Stimulated activated CD4-positive, alpha-beta T cell treated with anti-CD3 and anti-CD28 coated beads, Interleukin-2, amount 100 ng/mL, for 48 hours (primary cell): Measurements from ENCODE around the gene ANKZF1.

Experiments
- DNase-seq, 2 donors: peaks; one replicate each; pipeline ENCODE4 v3.0.0-alpha.2; 2020

Gene ANKZF1

DNA sequence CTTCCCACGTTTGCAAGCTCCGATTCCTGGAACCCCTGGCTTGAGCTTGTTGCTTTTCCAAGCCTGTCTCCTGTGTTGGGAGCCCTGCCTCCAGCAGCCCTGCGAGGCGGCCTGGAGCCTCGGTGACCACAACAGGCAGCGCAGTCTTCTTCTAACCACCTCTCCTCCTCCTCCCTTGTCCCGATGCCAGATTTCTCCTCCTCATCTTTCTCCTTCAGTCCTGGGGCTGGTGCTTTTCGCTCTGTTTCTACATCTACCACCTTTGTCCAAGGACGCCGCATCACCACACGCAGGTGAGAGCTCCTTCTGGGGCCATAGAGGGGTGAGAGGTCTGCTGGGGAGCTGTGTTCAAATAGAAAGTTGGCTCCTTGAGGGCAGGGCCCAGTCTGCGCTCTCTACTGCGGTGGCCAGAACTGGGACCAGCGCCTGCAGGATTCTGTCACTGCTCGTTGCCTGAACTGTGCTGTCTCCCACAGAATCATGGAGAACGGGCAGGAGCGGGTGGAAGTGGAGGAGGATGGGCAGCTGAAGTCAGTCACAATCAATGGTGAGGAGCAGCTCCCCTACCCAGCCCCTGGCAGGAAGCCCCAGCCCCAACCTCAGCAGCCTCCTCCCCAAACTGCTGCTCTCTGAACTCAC is 53.5 kb downstream of the ANKZF1 start:
- DNase-seq: no peak

DNA sequence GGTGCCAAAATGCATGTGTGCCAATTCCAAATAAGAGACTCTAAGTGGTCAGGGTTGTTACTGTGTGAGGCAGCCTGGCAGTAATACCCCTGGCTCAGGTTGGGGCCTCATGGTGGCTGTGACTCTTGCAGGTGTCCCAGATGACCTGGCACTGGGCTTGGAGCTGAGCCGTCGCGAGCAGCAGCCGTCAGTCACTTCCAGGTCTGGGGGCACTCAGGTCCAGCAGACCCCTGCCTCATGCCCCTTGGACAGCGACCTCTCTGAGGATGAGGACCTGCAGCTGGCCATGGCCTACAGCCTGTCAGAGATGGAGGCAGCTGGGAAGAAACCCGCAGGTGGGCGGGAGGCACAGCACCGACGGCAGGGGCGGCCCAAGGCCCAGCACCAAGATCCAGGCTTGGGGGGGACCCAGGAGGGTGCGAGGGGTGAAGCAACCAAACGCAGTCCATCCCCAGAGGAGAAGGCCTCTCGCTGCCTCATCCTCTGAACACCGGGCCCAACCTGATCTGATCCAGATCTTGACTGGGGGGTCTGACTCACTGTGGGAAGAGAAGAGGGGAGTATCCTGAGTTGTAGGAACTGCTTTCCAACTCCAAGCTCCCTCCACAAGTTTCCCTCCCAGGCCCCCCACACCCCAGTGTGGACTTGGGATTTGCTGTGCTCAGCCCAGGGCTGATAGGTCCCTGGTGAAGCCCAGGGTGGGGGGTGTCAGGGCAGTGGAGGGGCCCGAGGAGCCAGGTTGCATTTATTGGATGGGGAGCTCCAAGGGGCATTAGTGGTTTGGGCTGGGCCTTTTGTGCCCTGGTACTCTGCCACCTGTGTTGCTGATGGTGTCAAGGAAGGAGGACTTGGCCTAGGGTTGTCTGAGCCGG is 55.1 kb downstream of the ANKZF1 start:
- DNase-seq: no peak

DNA sequence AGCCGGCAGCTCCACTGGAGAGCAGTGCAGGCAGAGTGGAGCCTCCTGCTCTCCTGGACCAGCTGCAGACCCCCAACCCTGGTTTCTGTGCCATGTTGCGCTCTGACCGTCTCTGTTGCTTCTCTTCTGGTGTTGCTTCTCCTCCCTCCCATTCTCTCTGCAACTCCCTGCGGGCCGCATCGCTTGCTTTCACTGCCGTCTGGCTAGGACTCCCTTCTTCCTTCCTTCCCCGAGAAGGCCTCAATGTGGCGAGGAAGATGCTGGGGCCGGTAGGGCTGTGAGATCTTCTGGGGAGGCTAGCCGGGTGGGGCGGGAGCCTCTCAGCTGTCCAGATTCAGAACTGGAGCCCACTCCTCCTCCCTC is 55.7 kb downstream of the ANKZF1 start:
- DNase-seq: no peak

DNA sequence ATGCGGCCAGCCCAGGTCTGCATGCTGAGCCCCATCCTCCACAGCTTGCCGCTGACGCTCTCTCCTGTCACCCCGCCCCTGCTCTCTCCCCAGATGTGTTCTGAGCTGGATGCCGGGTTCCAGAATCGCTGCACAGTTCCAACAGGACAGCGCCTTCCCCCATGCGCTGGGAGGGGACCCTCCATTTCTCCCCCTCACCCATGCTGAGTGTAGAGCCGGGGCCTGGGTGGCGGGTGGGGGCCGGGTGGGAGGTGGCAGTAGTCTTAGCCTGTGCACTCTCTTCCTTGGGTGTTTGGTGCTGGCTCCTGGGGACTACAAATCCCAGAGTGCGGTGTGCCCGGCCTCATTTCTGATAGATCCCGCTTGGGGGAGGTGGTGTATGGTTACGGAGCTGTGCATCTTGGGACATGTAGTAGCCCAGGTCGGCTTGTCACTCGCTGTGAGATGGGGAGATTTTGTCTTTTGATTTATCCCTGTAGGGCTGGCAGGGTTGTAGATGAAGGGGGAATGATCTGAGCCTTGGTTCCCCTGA is 56.4 kb downstream of the ANKZF1 start:
- DNase-seq: no peak
